Activated T-helper 2 cell treated with anti-CD3 and anti-CD28 coated beads, Interferon-gamma antibody, Interleukin-2, Interleukin-4, amounts not matched to agents 10 μg/mL and 5 μg/mL and 100 μg/mL, durations not matched to agents 14 hours and 24 hours and 36 hours (primary cell): Measurements from ENCODE around the gene KCNJ8. TPM values are rescaled to one million over a fixed set of nuclear protein-coding genes. Genes with fewer than 3 reads are reported as not detected.
"Not testable (repeated sequence)": the region's sequence is repeated elsewhere in the genome, so short reads cannot be mapped to it uniquely, and the experiment has no call there.

Experiments
- DNase-seq: peaks from one replicate; pipeline ENCODE4 v3.0.0; 2021; ENCODE audit warnings: low spot score
- H3K27ac Mint-ChIP-seq: one replicate; pipeline ENCODE4 v1.8.0; 2021; ENCODE audit warnings: mixed read lengths
- H3K27me3 Mint-ChIP-seq: one replicate; pipeline ENCODE4 v1.8.0; 2021; ENCODE audit warnings: low read depth, mixed read lengths
- H3K36me3 Mint-ChIP-seq: one replicate; pipeline ENCODE4 v1.8.0; 2021; ENCODE audit warnings: low read depth, mixed read lengths
- H3K4me1 Mint-ChIP-seq: one replicate; pipeline ENCODE4 v1.8.0; 2021; ENCODE audit warnings: low read depth, mixed read lengths
- H3K4me3 Mint-ChIP-seq: one replicate; pipeline ENCODE4 v1.8.0; 2021; ENCODE audit warnings: low read depth, mild to moderate bottlenecking, moderate library complexity, mixed read lengths
- H3K9me3 Mint-ChIP-seq: one replicate; pipeline ENCODE4 v1.8.0; 2021; ENCODE audit warnings: mixed read lengths
- intact Hi-C: fragments of 100-400 bp; cut with micrococcal nuclease; formaldehyde crosslinking; loops from one replicate; pipeline ENCODE4 v1.15.1; 2023
- total RNA-seq: library from RNA; stranded (reverse); gene quantifications from 2 replicates; pipeline ENCODE4 v1.2.3, GENCODE V29; 2022

The KCNJ8 gene
- total RNA-seq, result not detected in 2 replicates

- Mint-ChIP-seq H3K4me3 (no peak within 1 kb of the TSS), H3K9me3 (no peaks in the 10 kb centered on the region), H3K4me1 (peaks cover 2% of the 10 kb centered on the region), H3K36me3 (no peaks in the 10 kb centered on the region), H3K27ac (no peak within 1 kb of the TSS), H3K27me3 (peaks cover 58% of the 10 kb centered on the region)
- DNase-seq, result no peak
- intact Hi-C loops, result loop anchor here (5.0 kb wide), 1 partner anchor 168 kb away; the partner anchor contains the start of gene ABCC9
Measured at GRCh38 chr12:21774358-21775132, at the start of gene KCNJ8. Gene KCNJ8 (minus strand): TSS chr12:21774706. CDS start chr12:21773616, 1,090 bp downstream.

- no peaks in the 10 kb centered on the region for H3K4me1 Mint-ChIP-seq
- no peaks in the 10 kb centered on the region for H3K27me3 Mint-ChIP-seq
- H3K4me3 Mint-ChIP-seq, result no peak overlapping the region
- no peak overlapping the region for H3K27ac Mint-ChIP-seq
- intact Hi-C loops, result no loop called here
- DNase-seq, result no peak
- H3K9me3 Mint-ChIP-seq, result no peaks in the 10 kb centered on the region
- H3K36me3 Mint-ChIP-seq, result no peaks in the 10 kb centered on the region
Measured at GRCh38 chr12:21823581-21823980, 49.1 kb upstream of the KCNJ8 start.

GRCh38 chr12:21819678-21820077 is 45.2 kb upstream of the KCNJ8 start:
- Mint-ChIP-seq H3K36me3 (no peaks in the 10 kb centered on the region), H3K9me3 (no peaks in the 10 kb centered on the region), H3K4me3 (no peak overlapping the region), H3K27me3 (no peaks in the 10 kb centered on the region), H3K27ac (no peak overlapping the region), H3K4me1 (no peaks in the 10 kb centered on the region)
- DNase-seq, result no peak
- intact Hi-C loops, result no loop called here

- DNase-seq, result no peak
- Mint-ChIP-seq H3K9me3 (no peaks in the 10 kb centered on the region), H3K27ac (no peak overlapping the region), H3K36me3 (no peaks in the 10 kb centered on the region), H3K4me3 (no peak overlapping the region), H3K27me3 (no peaks in the 10 kb centered on the region), H3K4me1 (no peaks in the 10 kb centered on the region)
- intact Hi-C loops, result no loop called here
Measured at GRCh38 chr12:21819236-21819635, 44.7 kb upstream of the KCNJ8 start.

- Mint-ChIP-seq H3K36me3 (no peaks in the 10 kb centered on the region), H3K27ac (no peak overlapping the region), H3K4me3 (no peak overlapping the region), H3K4me1 (no peaks in the 10 kb centered on the region), H3K9me3 (no peaks in the 10 kb centered on the region), H3K27me3 (no peaks in the 10 kb centered on the region)
- intact Hi-C loops, result no loop called here
- DNase-seq, result no peak
Measured at GRCh38 chr12:21818627-21819026, 44.1 kb upstream of the KCNJ8 start.

GRCh38 chr12:21815306-21816062 is 41.0 kb upstream of the KCNJ8 start:
- intact Hi-C loops, result no loop called here
- Mint-ChIP-seq H3K9me3 (no peaks in the 10 kb centered on the region), H3K4me3 (no peak overlapping the region), H3K36me3 (no peaks in the 10 kb centered on the region), H3K27ac (no peak overlapping the region), H3K27me3 (no peaks in the 10 kb centered on the region), H3K4me1 (no peaks in the 10 kb centered on the region)
- no peak for DNase-seq

- H3K27ac Mint-ChIP-seq, result no peak overlapping the region
- intact Hi-C loops, result no loop called here
- H3K4me3 Mint-ChIP-seq, result no peak overlapping the region
- H3K36me3 Mint-ChIP-seq, result no peaks in the 10 kb centered on the region
- DNase-seq, result no peak
- no peaks in the 10 kb centered on the region for H3K27me3 Mint-ChIP-seq
- H3K9me3 Mint-ChIP-seq, result peaks cover 4% of the 10 kb centered on the region
- H3K4me1 Mint-ChIP-seq, result no peaks in the 10 kb centered on the region
Measured at GRCh38 chr12:21814814-21815213, 40.3 kb upstream of the KCNJ8 start.

- DNase-seq, result no peak
- Mint-ChIP-seq H3K27ac (no peak overlapping the region), H3K9me3 (peaks cover 4% of the 10 kb centered on the region), H3K4me1 (no peaks in the 10 kb centered on the region), H3K4me3 (no peak overlapping the region), H3K36me3 (no peaks in the 10 kb centered on the region), H3K27me3 (no peaks in the 10 kb centered on the region)
- intact Hi-C loops, result no loop called here
Measured at GRCh38 chr12:21814327-21814726, 39.8 kb upstream of the KCNJ8 start.

GRCh38 chr12:21813751-21814150 is 39.2 kb upstream of the KCNJ8 start:
- H3K36me3 Mint-ChIP-seq, result no peaks in the 10 kb centered on the region
- no peak for DNase-seq
- H3K4me3 Mint-ChIP-seq, result no peak overlapping the region
- no peaks in the 10 kb centered on the region for H3K27me3 Mint-ChIP-seq
- H3K4me1 Mint-ChIP-seq, result no peaks in the 10 kb centered on the region
- H3K9me3 Mint-ChIP-seq, result peaks cover 4% of the 10 kb centered on the region
- H3K27ac Mint-ChIP-seq, result no peak overlapping the region
- intact Hi-C loops, result no loop called here

GRCh38 chr12:21813125-21813524 is 38.6 kb upstream of the KCNJ8 start:
- intact Hi-C loops, result no loop called here
- H3K36me3 Mint-ChIP-seq, result no peaks in the 10 kb centered on the region
- H3K27ac Mint-ChIP-seq, result no peak overlapping the region
- H3K27me3 Mint-ChIP-seq, result no peaks in the 10 kb centered on the region
- no peak for DNase-seq
- H3K4me1 Mint-ChIP-seq, result no peaks in the 10 kb centered on the region
- H3K9me3 Mint-ChIP-seq, result peaks cover 4% of the 10 kb centered on the region
- no peak overlapping the region for H3K4me3 Mint-ChIP-seq

- H3K27ac Mint-ChIP-seq, H3K36me3 Mint-ChIP-seq, H3K4me3 Mint-ChIP-seq, intact Hi-C loops, H3K27me3 Mint-ChIP-seq, H3K4me1 Mint-ChIP-seq, DNase-seq, H3K9me3 Mint-ChIP-seq: not testable (repeated sequence)
Measured at GRCh38 chr12:21812340-21812739, 37.8 kb upstream of the KCNJ8 start.

- peaks cover 4% of the 10 kb centered on the region for H3K9me3 Mint-ChIP-seq
- H3K27me3 Mint-ChIP-seq, result no peaks in the 10 kb centered on the region
- no peak overlapping the region for H3K27ac Mint-ChIP-seq
- no peaks in the 10 kb centered on the region for H3K4me1 Mint-ChIP-seq
- H3K36me3 Mint-ChIP-seq, result no peaks in the 10 kb centered on the region
- intact Hi-C loops, result no loop called here
- DNase-seq, result no peak
- no peak overlapping the region for H3K4me3 Mint-ChIP-seq
Measured at GRCh38 chr12:21809100-21809499, 34.6 kb upstream of the KCNJ8 start.

- Mint-ChIP-seq H3K27me3 (no peaks in the 10 kb centered on the region), H3K4me3 (no peak overlapping the region), H3K36me3 (no peaks in the 10 kb centered on the region), H3K9me3 (peaks cover 4% of the 10 kb centered on the region), H3K4me1 (no peaks in the 10 kb centered on the region), H3K27ac (no peak overlapping the region)
- no peak for DNase-seq
- intact Hi-C loops, result no loop called here
Measured at GRCh38 chr12:21806255-21806654, 31.7 kb upstream of the KCNJ8 start.
